Lower lobe of right lung (tissue), 2 donors: ENCODE results near the gene PLCL2. TPM values are rescaled to one million over a fixed set of nuclear protein-coding genes. Genes with fewer than 3 reads are reported as not detected.

Experiments used
- ATAC-seq, 2 donors: fragments of 200-7000 bp; cut with Tn5 transposase; one replicate each; pipeline ENCODE4 v1.9.1; 2020 to 2022; ENCODE audit warnings: mild to moderate bottlenecking in 2 of 2, moderate library complexity in 2 of 2
- DNase-seq: peaks from one replicate; pipeline ENCODE4 v3.0.0-alpha.2; 2020
- H3K27ac ChIP-seq: fragments of 200-600 bp; one replicate; pipeline ENCODE4 v1.8.0; 2022
- H3K27me3 ChIP-seq: fragments of 200-600 bp; one replicate; pipeline ENCODE4 v1.8.0; 2022; ENCODE audit warnings: low read depth
- H3K36me3 ChIP-seq: fragments of 200-600 bp; one replicate; pipeline ENCODE4 v1.8.0; 2022; ENCODE audit warnings: mild to moderate bottlenecking
- H3K4me1 ChIP-seq: fragments of 200-600 bp; one replicate; pipeline ENCODE4 v1.8.0; 2022
- H3K4me3 ChIP-seq: fragments of 200-600 bp; one replicate; pipeline ENCODE4 v1.8.0; 2022; ENCODE audit warnings: mild to moderate bottlenecking
- H3K9me3 ChIP-seq: fragments of 200-600 bp; one replicate; pipeline ENCODE4 v1.8.0; 2022
- intact Hi-C: fragments of 100-400 bp; cut with DNase I; formaldehyde crosslinking; loops from one replicate; pipeline ENCODE4 v1.11.0; 2022
- total RNA-seq: library from RNA; stranded (reverse); fragmentation: NEBNext Ultra II Directional; extraction: Animal tissue kit (Norgen Biotek cat#: 25700); gene quantifications from one replicate; pipeline ENCODE4 v1.2.1, GENCODE V29; 2021
- TF ChIP-seq, protein P1 (sequence below): fragments of 200-600 bp; IDR thresholded peaks from one replicate; pipeline ENCODE4 v1.8.0; 2022; ENCODE audit warnings: antibody characterized with exemption, mild to moderate bottlenecking
- donor health status: DM: no; HTN: yes; CAD: no; lungs with severe emphysema.

The PLCL2 gene
- total RNA-seq, 1 donor from 2014 or later = 12.1 TPM

DNA sequence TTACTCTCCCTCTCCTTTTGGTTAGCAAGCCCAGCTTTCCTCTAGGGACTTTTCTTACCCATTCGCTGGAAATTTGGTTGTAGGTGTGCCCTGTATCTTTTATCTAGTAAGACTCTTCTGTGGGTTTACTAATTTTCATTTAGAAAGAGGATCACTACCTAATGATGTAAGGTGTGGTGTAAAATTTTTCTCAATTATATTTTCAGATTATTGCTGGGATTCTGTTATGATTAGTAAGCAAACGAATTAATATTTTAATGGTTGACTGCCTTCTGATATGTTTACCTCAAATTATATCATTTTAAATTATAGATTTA is 28.5 kb downstream of the PLCL2 start:
- Histone ChIP-seq H3K9me3 (no peaks in the 10 kb centered on the region), H3K4me1 (peaks cover 7% of the 10 kb centered on the region), H3K27me3 (no peaks in the 10 kb centered on the region), H3K36me3 (no peaks in the 10 kb centered on the region), H3K4me3 (no peak overlapping the region), H3K27ac (no peak overlapping the region)
- ATAC-seq (no peak), DNase-seq (no peak)
- intact Hi-C loops = no loop called here
- TF ChIP-seq, protein P1, sequence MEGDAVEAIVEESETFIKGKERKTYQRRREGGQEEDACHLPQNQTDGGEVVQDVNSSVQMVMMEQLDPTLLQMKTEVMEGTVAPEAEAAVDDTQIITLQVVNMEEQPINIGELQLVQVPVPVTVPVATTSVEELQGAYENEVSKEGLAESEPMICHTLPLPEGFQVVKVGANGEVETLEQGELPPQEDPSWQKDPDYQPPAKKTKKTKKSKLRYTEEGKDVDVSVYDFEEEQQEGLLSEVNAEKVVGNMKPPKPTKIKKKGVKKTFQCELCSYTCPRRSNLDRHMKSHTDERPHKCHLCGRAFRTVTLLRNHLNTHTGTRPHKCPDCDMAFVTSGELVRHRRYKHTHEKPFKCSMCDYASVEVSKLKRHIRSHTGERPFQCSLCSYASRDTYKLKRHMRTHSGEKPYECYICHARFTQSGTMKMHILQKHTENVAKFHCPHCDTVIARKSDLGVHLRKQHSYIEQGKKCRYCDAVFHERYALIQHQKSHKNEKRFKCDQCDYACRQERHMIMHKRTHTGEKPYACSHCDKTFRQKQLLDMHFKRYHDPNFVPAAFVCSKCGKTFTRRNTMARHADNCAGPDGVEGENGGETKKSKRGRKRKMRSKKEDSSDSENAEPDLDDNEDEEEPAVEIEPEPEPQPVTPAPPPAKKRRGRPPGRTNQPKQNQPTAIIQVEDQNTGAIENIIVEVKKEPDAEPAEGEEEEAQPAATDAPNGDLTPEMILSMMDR = no peak

DNA sequence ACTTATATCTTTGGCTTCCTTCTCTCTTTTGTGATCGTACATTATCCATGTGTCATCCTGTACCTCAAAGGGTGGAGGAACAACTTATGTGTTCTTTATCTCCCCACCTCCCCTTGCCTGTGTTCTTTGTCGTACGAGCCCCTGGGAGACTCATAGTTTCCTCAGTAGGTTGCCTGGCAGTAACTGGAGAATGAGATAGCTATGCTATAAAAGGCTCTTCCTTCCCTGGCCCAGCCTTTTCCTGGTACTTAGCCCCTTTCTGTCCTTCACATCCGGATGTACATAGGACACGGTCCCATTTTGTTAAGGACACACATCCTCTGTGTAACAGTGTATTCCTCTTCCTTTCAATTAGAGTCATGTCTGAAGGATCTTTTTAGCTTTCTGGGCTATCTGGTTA is 32.1 kb downstream of the PLCL2 start:
- Histone ChIP-seq H3K4me1 (no peaks in the 10 kb centered on the region), H3K27me3 (no peaks in the 10 kb centered on the region), H3K4me3 (no peak overlapping the region), H3K9me3 (no peaks in the 10 kb centered on the region), H3K36me3 (no peaks in the 10 kb centered on the region), H3K27ac (no peak overlapping the region)
- ATAC-seq = no peak
- intact Hi-C loops = no loop called here
- TF ChIP-seq, protein P1 = no peak
- DNase-seq = no peak

DNA sequence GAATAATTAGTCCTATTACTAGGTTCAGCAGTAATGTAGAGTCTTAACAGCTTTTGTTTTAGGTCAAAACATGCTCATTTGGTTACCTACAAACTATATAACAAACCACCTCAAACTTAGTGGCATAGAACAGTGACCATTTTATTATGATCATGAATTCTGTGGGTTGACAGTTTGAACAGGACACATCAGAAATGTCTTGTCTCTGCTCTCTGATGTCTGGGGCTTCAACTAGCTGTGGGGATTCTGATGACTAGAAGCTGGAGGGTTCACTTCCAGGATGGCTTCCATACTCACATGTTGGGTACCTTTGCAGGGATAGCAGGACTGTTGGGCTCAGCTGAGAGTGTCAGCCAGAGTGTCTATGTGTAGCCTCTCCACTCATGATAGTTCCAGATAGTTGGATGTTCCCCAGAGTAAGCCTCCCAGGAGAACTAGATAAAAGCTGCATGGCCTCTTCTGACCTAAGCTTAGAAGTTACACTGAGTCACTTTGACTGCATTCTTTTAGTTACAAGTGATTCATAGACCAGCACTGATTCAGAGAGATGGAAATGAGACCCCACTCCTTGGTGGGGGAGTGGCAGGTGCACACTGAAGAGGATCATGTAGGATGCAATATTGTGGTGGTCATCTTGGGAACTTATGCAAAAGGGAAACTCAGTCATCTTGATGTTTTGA is 32.6 kb downstream of the PLCL2 start:
- TF ChIP-seq, protein P1 = no peak
- ATAC-seq (no peak), DNase-seq (no peak)
- H3K36me3 ChIP-seq = no peaks in the 10 kb centered on the region
- intact Hi-C loops = no loop called here
- H3K4me1 ChIP-seq = no peaks in the 10 kb centered on the region
- H3K4me3 ChIP-seq = no peak overlapping the region
- no peaks in the 10 kb centered on the region for H3K27me3 ChIP-seq
- H3K9me3 ChIP-seq = no peaks in the 10 kb centered on the region
- no peak overlapping the region for H3K27ac ChIP-seq

DNA sequence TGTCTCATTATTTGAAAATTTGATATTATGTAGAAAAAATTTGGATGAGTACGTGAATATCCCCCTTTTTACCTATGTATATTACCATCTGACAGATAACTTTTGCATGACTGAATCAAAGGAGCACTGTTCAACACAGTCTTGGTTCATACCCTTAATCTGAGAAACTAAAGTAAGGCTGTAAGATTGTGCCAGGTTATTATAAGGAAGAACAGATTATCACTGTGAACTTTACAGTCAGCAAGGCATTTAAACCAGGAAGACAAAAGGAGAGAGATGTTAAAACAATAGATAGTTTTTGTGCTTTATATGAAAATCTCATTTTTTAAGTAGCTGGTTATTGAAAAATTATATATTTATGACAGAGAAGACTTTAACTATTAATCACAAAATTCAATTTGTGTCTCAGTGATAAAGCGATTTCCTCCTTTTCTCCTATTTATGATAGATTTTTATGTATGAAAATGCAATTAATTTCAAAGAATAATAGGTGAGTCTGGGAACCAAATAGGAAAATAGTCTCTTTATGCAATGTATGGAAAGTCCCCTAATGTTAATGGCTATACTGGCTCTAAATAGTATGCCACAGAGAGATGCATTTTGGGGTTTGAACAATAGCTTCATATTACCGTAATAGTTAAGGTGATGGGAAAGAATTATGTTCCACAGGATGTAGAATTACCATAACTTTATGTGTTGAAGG is 33.4 kb downstream of the PLCL2 start:
- no peak overlapping the region for H3K27ac ChIP-seq
- ATAC-seq (no peak), DNase-seq (no peak)
- intact Hi-C loops = no loop called here
- no peaks in the 10 kb centered on the region for H3K4me1 ChIP-seq
- no peak overlapping the region for H3K4me3 ChIP-seq
- TF ChIP-seq, protein P1 = no peak
- H3K36me3 ChIP-seq = no peaks in the 10 kb centered on the region
- H3K27me3 ChIP-seq = no peaks in the 10 kb centered on the region
- no peaks in the 10 kb centered on the region for H3K9me3 ChIP-seq

DNA sequence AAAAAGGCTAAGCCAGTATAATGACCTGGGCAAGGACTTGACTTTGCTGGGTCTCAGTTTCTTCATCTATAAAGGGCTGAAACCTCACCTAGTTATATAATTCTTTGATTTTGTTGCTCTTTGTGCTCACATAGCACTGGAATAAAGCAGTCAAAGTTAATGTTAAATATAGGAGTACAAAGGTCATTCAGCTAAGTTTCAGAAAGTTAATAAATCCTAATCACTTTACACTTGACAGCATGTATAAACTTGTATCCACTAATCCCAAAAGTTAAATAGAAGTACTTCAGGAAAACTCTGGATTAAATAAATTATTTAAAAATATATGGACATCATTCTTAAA is 33.9 kb downstream of the PLCL2 start:
- Histone ChIP-seq H3K4me3 (no peak overlapping the region), H3K27me3 (no peaks in the 10 kb centered on the region), H3K27ac (no peak overlapping the region), H3K4me1 (no peaks in the 10 kb centered on the region), H3K9me3 (no peaks in the 10 kb centered on the region), H3K36me3 (no peaks in the 10 kb centered on the region)
- DNase-seq = no peak
- TF ChIP-seq, protein P1 = no peak
- intact Hi-C loops = no loop called here
- ATAC-seq = no peak
